ENCODE measurements around the gene RNF126.

Gene RNF126

DNA sequence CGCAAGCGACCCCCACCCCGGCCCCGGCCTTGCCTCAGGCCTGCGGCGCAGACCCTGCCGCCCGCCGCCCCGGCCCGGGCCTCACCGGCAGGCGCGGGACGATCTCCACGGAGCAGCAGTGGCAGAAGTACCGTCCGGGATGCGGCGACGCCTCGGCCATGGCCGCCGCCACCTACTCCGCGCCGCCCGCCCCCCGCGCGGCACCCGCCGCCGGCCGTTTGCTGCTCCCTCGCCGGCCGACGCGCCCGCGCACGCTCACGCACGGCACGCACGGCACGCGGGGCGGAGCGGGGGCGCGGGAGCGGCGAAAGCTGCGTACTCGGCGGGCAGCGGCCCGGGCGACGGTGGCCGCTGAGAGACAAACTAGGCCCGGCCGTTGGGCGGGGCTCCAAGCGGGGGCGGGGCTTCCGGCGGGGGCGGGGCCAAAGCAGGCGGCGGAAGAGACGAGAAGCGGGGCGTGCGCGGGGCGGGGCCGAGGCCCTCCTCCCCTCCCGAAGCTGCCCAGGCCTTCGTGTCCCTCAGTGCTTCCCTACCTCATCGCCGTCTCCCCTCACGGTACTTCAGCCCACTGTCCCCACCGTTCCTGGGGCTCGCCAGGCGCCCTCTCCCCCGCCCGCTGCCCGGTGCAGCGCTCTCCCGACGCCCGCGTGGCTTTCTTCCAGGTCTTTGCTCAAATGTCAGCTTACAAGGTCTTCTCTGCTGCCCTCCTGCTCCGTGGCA is at the start of gene RNF126:
Gene RNF126, minus strand, starts transcription at position 253 of the 720 bp plus-strand sequence. Its CDS starts 93 bp downstream, at position 160.
- TF ChIP-seq, protein P1, sequence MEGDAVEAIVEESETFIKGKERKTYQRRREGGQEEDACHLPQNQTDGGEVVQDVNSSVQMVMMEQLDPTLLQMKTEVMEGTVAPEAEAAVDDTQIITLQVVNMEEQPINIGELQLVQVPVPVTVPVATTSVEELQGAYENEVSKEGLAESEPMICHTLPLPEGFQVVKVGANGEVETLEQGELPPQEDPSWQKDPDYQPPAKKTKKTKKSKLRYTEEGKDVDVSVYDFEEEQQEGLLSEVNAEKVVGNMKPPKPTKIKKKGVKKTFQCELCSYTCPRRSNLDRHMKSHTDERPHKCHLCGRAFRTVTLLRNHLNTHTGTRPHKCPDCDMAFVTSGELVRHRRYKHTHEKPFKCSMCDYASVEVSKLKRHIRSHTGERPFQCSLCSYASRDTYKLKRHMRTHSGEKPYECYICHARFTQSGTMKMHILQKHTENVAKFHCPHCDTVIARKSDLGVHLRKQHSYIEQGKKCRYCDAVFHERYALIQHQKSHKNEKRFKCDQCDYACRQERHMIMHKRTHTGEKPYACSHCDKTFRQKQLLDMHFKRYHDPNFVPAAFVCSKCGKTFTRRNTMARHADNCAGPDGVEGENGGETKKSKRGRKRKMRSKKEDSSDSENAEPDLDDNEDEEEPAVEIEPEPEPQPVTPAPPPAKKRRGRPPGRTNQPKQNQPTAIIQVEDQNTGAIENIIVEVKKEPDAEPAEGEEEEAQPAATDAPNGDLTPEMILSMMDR (IDR thresholded peaks at IDR 0.05; ENCODE audit: insufficient read depth, low read depth, low read length, missing control alignments) = no peak
- peak within 1 kb of the TSS; percentile 85 for H3K4me3 ChIP-seq (ENCODE audit: low read depth, low read length)
- peak; percentile 97 for DNase-seq (ENCODE audit: low read depth)

DNA sequence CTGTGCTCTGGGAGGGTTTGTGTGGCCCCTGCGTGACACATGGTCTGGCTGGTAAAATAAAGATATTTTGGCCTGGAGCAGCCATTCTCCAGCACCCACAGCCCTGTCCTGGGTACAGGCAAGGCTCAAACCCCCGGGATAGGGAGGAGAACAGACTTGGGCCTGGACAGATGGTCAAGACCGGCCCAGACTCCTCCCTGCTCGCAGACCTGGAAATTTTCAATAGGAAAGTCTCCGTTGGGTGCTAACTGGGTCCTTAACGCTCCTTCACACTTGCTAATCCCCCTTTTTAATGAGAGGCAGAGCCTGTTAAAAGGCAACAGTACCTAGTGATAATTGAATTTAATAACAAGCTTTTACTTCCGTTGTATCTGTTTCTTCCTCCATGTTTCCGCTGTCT is 48.2 kb upstream of the RNF126 start:
- no peak overlapping the region for H3K4me3 ChIP-seq (ENCODE audit: low read depth, low read length)
- TF ChIP-seq, protein P1 (IDR thresholded peaks at IDR 0.05; ENCODE audit: insufficient read depth, low read depth, low read length, missing control alignments) = no peak
- no peak for DNase-seq (ENCODE audit: low read depth)

DNA sequence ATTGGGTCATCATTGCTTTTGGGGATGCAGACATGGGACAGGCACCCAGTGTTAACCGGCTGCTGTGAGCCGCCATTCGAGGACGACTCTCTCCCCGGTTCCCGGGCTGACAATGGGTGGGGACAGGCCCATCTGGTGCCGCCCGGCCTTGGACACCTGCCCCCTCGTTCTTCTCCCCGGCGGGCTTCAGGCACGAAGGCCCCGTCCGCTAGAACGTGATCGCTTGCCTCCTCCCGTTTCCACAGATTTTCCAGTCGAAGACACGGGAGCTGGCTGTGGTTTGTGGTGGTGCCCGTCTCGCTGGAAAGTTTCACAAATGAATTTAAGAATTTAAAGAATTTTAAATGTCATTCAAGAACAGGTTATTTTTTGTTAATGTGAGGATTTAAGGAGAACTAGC is 47.8 kb upstream of the RNF126 start:
- no peak overlapping the region for H3K4me3 ChIP-seq (ENCODE audit: low read depth, low read length)
- TF ChIP-seq, protein P1 (IDR thresholded peaks at IDR 0.05; ENCODE audit: insufficient read depth, low read depth, low read length, missing control alignments) = no peak
- DNase-seq (ENCODE audit: low read depth) = no peak

DNA sequence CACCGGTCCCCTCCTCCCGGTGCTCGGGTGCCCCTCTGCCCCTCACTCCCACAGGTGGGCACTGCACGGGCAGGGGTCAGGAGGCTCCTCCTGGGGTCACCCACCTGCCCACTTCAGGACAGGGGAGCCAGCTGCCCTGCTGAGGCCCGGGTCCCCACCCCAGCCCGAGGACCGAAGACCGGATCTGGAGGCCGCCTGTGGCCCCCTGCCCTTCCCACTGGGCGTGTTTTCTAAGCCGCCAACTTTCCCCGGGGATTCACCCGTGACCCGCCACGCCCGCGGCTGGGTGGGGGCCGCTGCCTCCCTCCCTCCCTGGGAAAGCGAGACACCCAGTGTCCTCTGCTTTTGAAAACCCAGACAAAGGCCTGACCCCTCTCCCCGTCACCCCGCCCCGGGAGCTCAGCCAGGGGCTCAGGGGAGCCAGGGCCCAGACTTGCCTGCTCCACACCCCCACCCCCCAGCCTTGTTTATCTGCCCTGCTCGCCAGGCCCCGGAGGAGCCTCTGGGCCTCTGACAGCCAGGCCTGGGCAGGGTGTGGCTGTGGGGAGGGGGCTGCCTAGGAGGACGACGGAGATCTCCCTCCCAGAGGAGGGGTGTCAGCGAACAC is 47.1 kb upstream of the RNF126 start:
- H3K4me3 ChIP-seq (ENCODE audit: low read depth, low read length) = no peak overlapping the region
- TF ChIP-seq, protein P1 (IDR thresholded peaks at IDR 0.05; ENCODE audit: insufficient read depth, low read depth, low read length, missing control alignments) = no peak

DNA sequence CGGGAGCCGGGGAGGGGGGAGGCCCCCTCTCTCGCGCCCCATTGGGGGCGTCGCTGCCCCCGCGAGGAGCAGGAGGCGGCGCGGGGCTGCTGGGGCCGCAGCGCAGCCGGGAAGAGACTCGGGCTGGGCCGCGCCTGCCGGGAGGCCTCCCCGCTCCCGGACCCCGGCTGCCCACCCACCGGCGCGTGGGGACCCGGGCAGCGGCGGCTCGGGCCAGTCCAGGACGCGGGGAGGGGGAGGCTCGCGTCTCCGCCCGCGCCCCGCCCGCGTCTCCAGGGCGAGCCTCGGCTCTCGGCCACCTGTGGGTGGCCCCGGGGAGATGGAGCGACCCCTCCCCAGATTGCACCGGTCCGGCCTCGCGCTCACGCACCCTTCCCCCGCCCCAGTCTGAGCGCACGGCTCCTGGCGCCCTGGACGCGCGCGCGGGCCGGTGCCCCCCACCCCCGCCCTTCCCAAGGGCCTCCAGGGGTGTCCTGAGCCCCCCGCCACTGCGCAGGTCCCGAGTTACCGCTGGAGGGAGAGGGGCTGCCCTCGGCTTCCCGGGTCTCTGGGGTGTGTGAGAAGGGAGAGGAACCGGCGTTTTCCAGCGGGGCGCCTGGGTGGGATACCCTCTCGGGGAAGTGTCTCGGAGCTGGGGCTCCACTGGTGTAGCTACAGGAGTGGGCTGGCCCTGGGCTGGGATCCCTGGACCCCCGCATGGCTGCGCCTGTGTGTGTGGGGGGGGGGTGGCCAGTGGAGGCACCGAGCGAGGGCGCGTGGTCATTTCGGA is 46.4 kb upstream of the RNF126 start:
- no peak for DNase-seq (ENCODE audit: low read depth)
- TF ChIP-seq, protein P1 (IDR thresholded peaks at IDR 0.05; ENCODE audit: insufficient read depth, low read depth, low read length, missing control alignments) = no peak
- H3K4me3 ChIP-seq (ENCODE audit: low read depth, low read length) = no peak overlapping the region

More for the DNA sequence above, 47.1 kb upstream of the RNF126 start:
- DNase-seq (ENCODE audit: low read depth) = no peak

DNA sequence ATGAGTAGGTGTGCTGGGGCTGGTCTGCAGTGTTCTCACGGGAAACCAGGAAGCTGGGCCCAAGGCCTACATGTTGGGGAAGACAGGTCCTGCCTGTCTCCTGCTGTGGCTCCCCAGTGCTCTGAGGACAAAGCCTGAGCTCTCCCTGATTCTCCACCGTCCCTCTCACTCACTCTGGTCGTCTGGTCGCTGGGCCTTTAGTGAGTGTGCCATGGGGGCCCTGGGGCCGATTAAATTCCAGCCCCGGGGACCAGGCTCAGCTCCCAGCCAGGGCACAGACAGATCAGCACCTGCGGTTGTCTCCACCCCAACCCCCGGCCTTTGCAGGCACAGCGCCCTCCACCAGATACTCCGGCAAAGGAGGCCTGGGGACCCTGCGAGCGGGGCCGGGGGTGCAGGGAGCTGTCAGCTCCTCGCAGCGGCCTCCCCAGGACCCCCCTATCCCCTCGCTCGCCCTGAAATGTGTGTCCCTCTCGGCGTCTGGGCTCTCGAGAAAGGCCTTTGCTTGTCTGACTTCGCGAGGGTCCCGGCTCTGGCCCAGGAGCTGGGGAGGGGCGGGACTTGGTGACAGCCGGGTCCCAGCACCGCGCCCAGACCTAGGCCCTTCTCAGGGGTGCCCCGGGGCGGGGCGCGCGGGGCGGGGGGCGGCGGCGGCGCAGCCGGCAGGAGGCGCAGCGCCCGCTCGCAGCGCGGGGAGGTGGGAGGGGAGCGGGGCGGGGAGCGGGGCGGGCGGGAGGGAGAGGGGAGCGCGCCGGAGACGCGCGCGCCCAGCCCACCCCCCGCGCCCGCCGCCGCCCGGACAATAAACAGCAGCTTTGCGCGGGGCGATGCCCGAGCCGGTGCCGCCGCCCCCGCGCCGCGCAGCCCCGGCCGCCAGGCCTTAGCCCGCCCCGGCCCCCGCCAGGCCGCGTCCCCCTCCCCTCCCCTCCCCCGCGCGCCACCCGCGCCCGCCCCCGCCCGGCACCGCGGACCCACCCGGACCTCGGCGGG is 45.4 kb upstream of the RNF126 start, which contains the start of gene PALM:
Gene PALM, plus strand, starts transcription at position 782 of the 990 bp plus-strand sequence. CDS start 212 bp downstream, outside the sequence.
- TF ChIP-seq, protein P1 (IDR thresholded peaks at IDR 0.05; ENCODE audit: insufficient read depth, low read depth, low read length, missing control alignments) = no peak
- H3K4me3 ChIP-seq (ENCODE audit: low read depth, low read length) = no peak within 1 kb of the TSS
- DNase-seq (ENCODE audit: low read depth) = no peak
